Endothelial cell (in vitro differentiated cells): ENCODE results near the gene PRR7. TPM values are rescaled to one million over a fixed set of nuclear protein-coding genes. Genes with fewer than 3 reads are reported as not detected.
A peak's percentile ranks its signal among the peaks of the same experiment; 100 is the strongest.
"Not testable (repeated sequence)": the region's sequence is repeated elsewhere in the genome, so short reads cannot be mapped to it uniquely, and the experiment has no call there.

Source experiments
- DNase-seq: peaks from one replicate; pipeline ENCODE4 v3.0.0; 2021; ENCODE audit warnings: low spot score
- H3K27ac Mint-ChIP-seq: one replicate; pipeline ENCODE4 v1.8.0; 2021; ENCODE audit warnings: mixed read lengths, inconsistent platforms; ENCODE audit not compliant: unreplicated experiment
- H3K27me3 Mint-ChIP-seq: one replicate; pipeline ENCODE4 v1.8.0; 2021; ENCODE audit warnings: mild to moderate bottlenecking, moderate library complexity, mixed read lengths, inconsistent platforms; ENCODE audit not compliant: unreplicated experiment
- H3K36me3 Mint-ChIP-seq: one replicate; pipeline ENCODE4 v1.8.0; 2021; ENCODE audit warnings: mild to moderate bottlenecking, low read depth, mixed read lengths, inconsistent platforms; ENCODE audit not compliant: unreplicated experiment
- H3K4me1 Mint-ChIP-seq: one replicate; pipeline ENCODE4 v1.8.0; 2021; ENCODE audit warnings: mild to moderate bottlenecking, mixed read lengths, inconsistent platforms; ENCODE audit not compliant: unreplicated experiment
- H3K4me3 Mint-ChIP-seq: one replicate; pipeline ENCODE4 v1.8.0; 2021; ENCODE audit warnings: mild to moderate bottlenecking, mixed read lengths, inconsistent platforms; ENCODE audit not compliant: unreplicated experiment
- H3K9me3 Mint-ChIP-seq: one replicate; pipeline ENCODE4 v1.8.0; 2021; ENCODE audit warnings: mixed read lengths, inconsistent platforms; ENCODE audit not compliant: unreplicated experiment
- total RNA-seq: library from RNA; stranded (reverse); fragmentation: NEBNext Ultra II Directional; extraction: Animal tissue kit (Norgen Biotek cat#: 25700); gene quantifications from one replicate; pipeline ENCODE4 v1.2.1, GENCODE V29; 2021; ENCODE audit not compliant: unreplicated experiment
- TF ChIP-seq, protein P1 (sequence below): fragments of 200-600 bp; sonication (generic); IDR thresholded peaks from one replicate; pipeline ENCODE4 v1.5.0; 2021; ENCODE audit warnings: antibody characterized with exemption; ENCODE audit not compliant: unreplicated experiment

The PRR7 gene
- total RNA-seq, 1 donor from 2014 or later: 0.97 TPM

DNA sequence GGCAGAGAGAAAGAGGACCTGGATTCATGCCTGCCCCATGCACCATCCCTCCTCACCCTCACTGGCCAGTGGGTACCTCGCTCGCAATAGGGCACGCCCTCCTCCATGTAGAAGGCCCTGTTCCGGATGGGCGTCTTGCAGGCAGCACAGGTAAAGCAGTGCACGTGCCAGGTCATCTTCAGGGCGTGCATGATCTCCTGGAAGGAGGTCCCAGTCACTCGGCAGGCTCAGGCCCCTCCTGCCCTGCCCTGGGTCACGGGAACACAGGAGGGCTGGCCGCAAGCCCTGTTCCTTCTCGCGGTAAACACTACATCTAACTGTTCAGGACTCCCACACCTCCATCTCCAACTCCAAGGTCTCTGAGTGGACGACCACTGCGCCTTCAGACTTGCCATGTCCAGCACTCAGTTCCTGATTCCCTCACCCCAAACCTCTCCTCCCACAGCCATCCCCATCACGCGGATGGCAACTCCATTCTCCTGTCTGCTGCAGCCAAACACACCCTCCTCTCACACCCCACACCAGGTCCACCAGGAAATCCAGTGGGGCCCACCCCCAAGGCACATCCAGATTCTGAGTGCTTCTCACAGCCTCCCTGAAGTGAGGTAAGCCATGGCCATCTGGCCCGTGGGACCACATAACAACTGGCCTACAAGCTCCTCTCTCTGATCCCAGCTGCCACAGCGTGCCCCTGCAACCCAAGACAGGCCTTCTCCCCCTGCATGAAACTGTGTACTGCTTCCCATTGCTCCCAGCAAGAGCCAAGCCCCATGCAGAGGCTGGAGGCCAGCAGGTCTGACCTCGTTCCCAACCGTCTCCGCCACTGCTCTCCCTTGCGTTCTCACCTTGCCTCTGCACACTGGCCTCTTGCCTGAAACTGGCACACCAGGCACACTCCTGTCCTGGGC lies 37.6 kb downstream of the PRR7 start:
- H3K36me3 Mint-ChIP-seq: peaks cover 37% of the 10 kb centered on the region
- peak overlapping the region; percentile 5 for H3K27ac Mint-ChIP-seq
- no peak for DNase-seq
- peaks cover 21% of the 10 kb centered on the region for H3K4me1 Mint-ChIP-seq
- H3K4me3 Mint-ChIP-seq: peak overlapping the region; percentile 64
- peaks cover 20% of the 10 kb centered on the region for H3K27me3 Mint-ChIP-seq
- TF ChIP-seq, protein P1, sequence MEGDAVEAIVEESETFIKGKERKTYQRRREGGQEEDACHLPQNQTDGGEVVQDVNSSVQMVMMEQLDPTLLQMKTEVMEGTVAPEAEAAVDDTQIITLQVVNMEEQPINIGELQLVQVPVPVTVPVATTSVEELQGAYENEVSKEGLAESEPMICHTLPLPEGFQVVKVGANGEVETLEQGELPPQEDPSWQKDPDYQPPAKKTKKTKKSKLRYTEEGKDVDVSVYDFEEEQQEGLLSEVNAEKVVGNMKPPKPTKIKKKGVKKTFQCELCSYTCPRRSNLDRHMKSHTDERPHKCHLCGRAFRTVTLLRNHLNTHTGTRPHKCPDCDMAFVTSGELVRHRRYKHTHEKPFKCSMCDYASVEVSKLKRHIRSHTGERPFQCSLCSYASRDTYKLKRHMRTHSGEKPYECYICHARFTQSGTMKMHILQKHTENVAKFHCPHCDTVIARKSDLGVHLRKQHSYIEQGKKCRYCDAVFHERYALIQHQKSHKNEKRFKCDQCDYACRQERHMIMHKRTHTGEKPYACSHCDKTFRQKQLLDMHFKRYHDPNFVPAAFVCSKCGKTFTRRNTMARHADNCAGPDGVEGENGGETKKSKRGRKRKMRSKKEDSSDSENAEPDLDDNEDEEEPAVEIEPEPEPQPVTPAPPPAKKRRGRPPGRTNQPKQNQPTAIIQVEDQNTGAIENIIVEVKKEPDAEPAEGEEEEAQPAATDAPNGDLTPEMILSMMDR: no peak
- H3K9me3 Mint-ChIP-seq: no peaks in the 10 kb centered on the region

DNA sequence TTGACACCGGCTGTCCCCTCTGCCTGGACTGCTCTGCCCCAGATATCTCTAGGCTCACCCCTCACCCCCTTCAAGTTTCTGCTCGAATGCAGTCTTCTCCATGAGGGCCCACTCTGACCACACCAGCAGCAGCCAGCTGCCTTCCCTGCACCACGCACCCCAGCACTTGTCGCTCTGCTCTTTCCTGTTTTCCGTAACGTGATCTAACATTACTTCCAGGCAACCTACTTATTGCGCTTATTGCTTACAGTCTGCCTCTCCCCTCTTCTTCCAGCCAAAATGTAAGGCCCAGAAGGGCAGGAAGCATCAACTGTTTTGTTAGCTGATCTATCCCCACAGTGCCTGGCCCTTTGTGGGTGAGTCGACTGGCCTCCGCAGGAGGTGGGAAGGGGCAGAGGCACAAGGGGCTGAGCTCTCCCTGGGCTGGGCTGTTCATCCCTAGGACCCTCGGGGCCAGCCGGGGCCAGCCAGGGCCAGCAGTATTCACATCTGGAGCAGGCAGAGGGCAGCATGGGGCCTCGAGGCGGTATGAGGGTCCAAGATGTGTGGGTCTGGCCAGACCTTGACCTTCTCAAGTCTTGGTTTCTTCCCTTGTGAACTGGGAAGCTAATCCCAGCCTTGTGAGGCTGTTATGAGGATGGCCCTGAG lies 38.4 kb downstream of the PRR7 start:
- H3K4me1 Mint-ChIP-seq: peaks cover 15% of the 10 kb centered on the region
- H3K27ac Mint-ChIP-seq: peak overlapping the region; percentile 5
- no peak for DNase-seq
- peaks cover 31% of the 10 kb centered on the region for H3K36me3 Mint-ChIP-seq
- peaks cover 17% of the 10 kb centered on the region for H3K27me3 Mint-ChIP-seq
- no peaks in the 10 kb centered on the region for H3K9me3 Mint-ChIP-seq
- TF ChIP-seq, protein P1: no peak
- H3K4me3 Mint-ChIP-seq: peak overlapping the region; percentile 64

DNA sequence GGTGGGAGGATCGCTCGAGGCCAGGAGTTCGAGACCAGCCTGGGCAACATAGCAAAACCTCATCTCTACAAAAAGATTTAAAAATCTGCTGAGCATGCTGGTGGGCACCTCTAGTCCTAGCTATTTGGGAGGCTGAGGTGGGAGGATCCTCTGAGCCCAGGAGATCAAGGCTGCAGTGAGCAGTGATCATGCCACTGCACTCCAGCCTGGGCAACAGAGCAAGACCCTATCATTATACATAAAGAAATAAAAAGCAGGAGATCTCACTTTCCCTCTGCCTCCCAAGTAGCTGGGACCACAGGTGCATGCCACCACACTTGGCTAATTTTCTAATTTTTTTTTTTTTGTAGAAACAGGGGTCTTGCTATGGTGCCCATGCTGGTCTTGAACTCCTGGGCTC lies 39.1 kb downstream of the PRR7 start:
- Mint-ChIP-seq H3K27ac (peak overlapping the region; percentile 64), H3K4me1 (peaks cover 15% of the 10 kb centered on the region), H3K27me3 (peaks cover 17% of the 10 kb centered on the region), H3K36me3 (peaks cover 30% of the 10 kb centered on the region)
- H3K4me3 Mint-ChIP-seq, DNase-seq, H3K9me3 Mint-ChIP-seq: not testable (repeated sequence)

DNA sequence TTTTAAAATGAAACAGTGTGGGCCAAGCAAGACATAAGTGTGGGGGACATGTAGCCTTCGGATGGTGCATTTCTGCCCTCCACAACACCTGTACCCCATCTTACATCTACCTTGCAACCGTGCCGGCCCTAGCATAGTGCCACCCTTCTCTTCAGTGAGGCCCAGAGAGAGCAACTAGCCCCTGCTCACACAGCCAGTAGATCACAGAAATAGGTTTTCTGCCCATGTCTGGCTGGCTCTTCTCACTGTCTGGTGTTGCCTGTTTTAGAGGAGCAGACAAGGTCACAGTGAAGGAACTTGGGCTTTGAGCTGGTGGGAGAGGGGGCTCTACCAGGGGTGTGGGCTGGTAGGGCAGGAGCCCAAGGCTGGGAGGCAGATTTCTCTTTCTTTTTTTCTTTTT lies 39.6 kb downstream of the PRR7 start:
- Mint-ChIP-seq H3K4me1 (peaks cover 17% of the 10 kb centered on the region), H3K27me3 (peaks cover 17% of the 10 kb centered on the region), H3K27ac (no peak overlapping the region), H3K4me3 (peak overlapping the region; percentile 47), H3K36me3 (peaks cover 32% of the 10 kb centered on the region), H3K9me3 (no peaks in the 10 kb centered on the region)
- no peak for DNase-seq
- TF ChIP-seq, protein P1: no peak

GRCh38 chr5:177487144-177487543 lies 40.5 kb downstream of the PRR7 start:
- H3K4me3 Mint-ChIP-seq: peak overlapping the region; percentile 71
- no peaks in the 10 kb centered on the region for H3K9me3 Mint-ChIP-seq
- peaks cover 19% of the 10 kb centered on the region for H3K4me1 Mint-ChIP-seq
- H3K36me3 Mint-ChIP-seq: peaks cover 34% of the 10 kb centered on the region
- peaks cover 17% of the 10 kb centered on the region for H3K27me3 Mint-ChIP-seq
- TF ChIP-seq, protein P1: no peak
- no peak overlapping the region for H3K27ac Mint-ChIP-seq
- no peak for DNase-seq
